HCT116 (cell line): Measurements from ENCODE around the gene XYLT1.

Experiments
- CEBPB ChIP-seq: IDR thresholded peaks from 2 replicates; pipeline ENCODE4 v1.6.1; 2012; ENCODE audit warnings: low read depth
- CTCF ChIP-seq, 3 experiments: fragments of 200-600 bp in 1 of 3; sonication (generic) in 1 of 3; IDR thresholded peaks in 2 of 3; conservative IDR thresholded peaks in 1 of 3; 2 replicates each; pipeline ENCODE4 v1.5.1; 2012 to 2017; ENCODE audit warnings: low read depth in 2 of 3, low read length in 2 of 3, antibody characterized with exemption in 1 of 3, borderline replicate concordance in 1 of 3, control low read depth in 1 of 3, mild to moderate bottlenecking in 1 of 3, mixed read lengths in 1 of 3, mixed run types in 1 of 3, moderate library complexity in 1 of 3; ENCODE audit not compliant: insufficient read depth in 1 of 3
- EZH2 ChIP-seq: fragments of 200-600 bp; sonication (generic); IDR thresholded peaks from 2 replicates; pipeline ENCODE4 v1.6.1; 2017; ENCODE audit warnings: antibody characterized with exemption, mixed run types
- EZH2phosphoT487 ChIP-seq: fragments of 200-600 bp; IDR thresholded peaks from 2 replicates; pipeline ENCODE4 v1.6.1; 2018; ENCODE audit warnings: antibody characterized with exemption, borderline replicate concordance
- POLR2A ChIP-seq: IDR thresholded peaks from 2 replicates; pipeline ENCODE4 v1.7.0; 2011; ENCODE audit warnings: borderline replicate concordance; ENCODE audit not compliant: insufficient read depth, insufficient read length; ENCODE audit errors: extremely low read depth
- POLR2AphosphoS5 ChIP-seq: IDR thresholded peaks from 2 replicates; pipeline ENCODE4 v1.6.1; 2011; ENCODE audit warnings: mild to moderate bottlenecking, low read depth, low read length, moderate library complexity
- RAD21 ChIP-seq: IDR thresholded peaks from 2 replicates; pipeline ENCODE4 v1.6.1; 2012; ENCODE audit warnings: low read depth, mild to moderate bottlenecking
- REST ChIP-seq: IDR thresholded peaks from 2 replicates; pipeline ENCODE4 v1.6.1; 2012; ENCODE audit warnings: low read depth
- SIN3A ChIP-seq: IDR thresholded peaks from 2 replicates; pipeline ENCODE4 v1.6.1; 2012; ENCODE audit warnings: low read depth
- YY1 ChIP-seq: IDR thresholded peaks from 2 replicates; pipeline ENCODE4 v1.6.1; 2011; ENCODE audit warnings: low read length, low read depth, moderate library complexity, mild to moderate bottlenecking; ENCODE audit not compliant: insufficient replicate concordance; ENCODE audit errors: extremely low read depth
- ZBTB33 ChIP-seq: IDR thresholded peaks from 2 replicates; pipeline ENCODE4 v1.6.1; 2011; ENCODE audit warnings: mild to moderate bottlenecking, low read length, moderate library complexity; ENCODE audit not compliant: insufficient replicate concordance; ENCODE audit errors: extremely low read depth
- ZNF274 ChIP-seq: fragments of 200-500 bp; sonication (Bioruptor generic); IDR thresholded peaks from 2 replicates; pipeline ENCODE4 v1.6.1; 2014; ENCODE audit warnings: mild to moderate bottlenecking, low read depth, low read length, inconsistent platforms

GRCh38 chr16:17252701-17253100 is 218.1 kb downstream of the XYLT1 start:
- no peak for TF ChIP-seq CEBPB
- TF ChIP-seq EZH2 = no peak
- no peak for TF ChIP-seq POLR2A
- TF ChIP-seq REST = no peak
- TF ChIP-seq SIN3A = no peak
- no peak for TF ChIP-seq CTCF (IDR thresholded peaks at IDR 0.05 in 2 of 3, conservative IDR thresholded peaks at IDR 0.05 in 1 of 3; ENCODE audit: borderline replicate concordance in 1 of 3, insufficient read depth in 1 of 3, low read depth in 2 of 3, low read length in 2 of 3)
- no peak for TF ChIP-seq POLR2AphosphoS5
- TF ChIP-seq ZBTB33 = no peak
- TF ChIP-seq EZH2phosphoT487 = no peak
- no peak for TF ChIP-seq YY1
- no peak for TF ChIP-seq RAD21
- no peak for TF ChIP-seq ZNF274
